Ovary (tissue), 3 donors: ENCODE measurements around the gene OGA.
A peak's percentile ranks its signal among the peaks of the same experiment; 100 is the strongest.

Experiments
- CTCF ChIP-seq, 3 donors: fragments of 450-650 bp in 2 of 3; fragments of 200-600 bp in 1 of 3; IDR thresholded peaks; one replicate each; pipeline versions ENCODE4 v1.5.1 to v1.8.0; 2016 to 2022; ENCODE audit warnings: antibody characterized with exemption in 3 of 3, mild to moderate bottlenecking in 1 of 3
- EP300 ChIP-seq: sonication (generic); formaldehyde crosslinking; IDR thresholded peaks from one replicate; pipeline ENCODE4 v1.6.1; 2017; ENCODE audit warnings: antibody characterized with exemption
- POLR2A ChIP-seq: fragments of 450-650 bp; IDR thresholded peaks from one replicate; pipeline ENCODE4 v1.6.1; 2017; ENCODE audit warnings: antibody characterized with exemption, mild to moderate bottlenecking, moderate library complexity
- donor health status: DM: no; HTN: no; CAD: no.

DNA sequence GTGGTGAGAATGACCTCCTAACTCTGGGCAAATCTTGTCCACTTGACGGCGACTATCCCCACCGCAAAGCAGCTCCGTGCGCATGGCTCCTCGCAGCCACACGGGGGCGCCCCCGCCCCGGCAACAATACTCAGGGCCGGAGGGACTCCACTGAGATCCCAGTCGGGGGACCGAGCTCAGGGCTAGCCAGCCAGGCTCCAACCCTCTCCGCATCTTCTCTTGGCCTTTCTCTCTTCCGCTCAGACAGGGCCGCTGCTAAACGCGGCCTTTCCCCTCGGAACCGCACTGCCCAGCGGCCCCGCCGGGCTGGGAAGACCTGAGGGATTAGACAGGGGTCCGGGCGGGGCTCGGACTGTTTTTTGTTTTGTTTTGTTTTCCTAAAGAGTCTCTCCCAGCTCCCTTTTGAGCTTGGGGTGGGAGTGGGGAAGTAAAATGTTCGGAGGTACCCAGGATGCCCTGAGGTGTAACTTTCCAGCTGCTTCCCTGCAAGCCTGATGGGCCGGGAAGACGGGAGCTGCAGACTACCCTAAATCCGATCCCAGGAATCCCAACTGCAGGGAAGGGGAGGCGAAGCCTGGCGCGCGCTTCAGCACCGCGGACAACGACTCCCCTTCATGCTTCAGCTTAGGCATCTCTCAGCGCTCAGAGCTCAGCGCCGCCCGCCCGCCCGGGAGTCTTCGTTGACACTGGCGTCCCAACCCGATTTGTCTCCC, 22.7 kb upstream of the OGA start:
- TF ChIP-seq CTCF (IDR thresholded peaks at IDR 0.05) = peak; percentile 46 to 66 (median 57)
- no peak for TF ChIP-seq EP300
- TF ChIP-seq POLR2A = no peak
